MM.1S (cell line): ENCODE results near the gene CDC42SE2.

Experiments
- DNase-seq: peaks from one replicate; pipeline ENCODE4 v3.0.0-alpha.2; 2015
- H2AFZ ChIP-seq: fragments of 300-600 bp; sonication (generic); 2 replicates; pipeline ENCODE4 v1.6.0; 2016; ENCODE audit warnings: antibody characterized with exemption, low read length
- H3F3A ChIP-seq: fragments of 300-600 bp; sonication (generic); 2 replicates; pipeline ENCODE4 v1.6.1; 2016; ENCODE audit warnings: mild to moderate bottlenecking, antibody characterized with exemption, low read length, moderate library complexity, mixed read lengths; ENCODE audit not compliant: insufficient read depth
- H3K27ac ChIP-seq: fragments of 300-600 bp; sonication (generic); 2 replicates; pipeline ENCODE4 v1.5.1; 2016; ENCODE audit warnings: mild to moderate bottlenecking, low read length
- H3K27me3 ChIP-seq: fragments of 300-600 bp; sonication (generic); replicated peaks from 2 replicates; pipeline ENCODE4 v1.6.0; 2016; ENCODE audit warnings: low read length; ENCODE audit not compliant: insufficient read depth
- H3K36me3 ChIP-seq: fragments of 300-600 bp; sonication (generic); replicated peaks from 2 replicates; pipeline ENCODE4 v1.6.1; 2016; ENCODE audit warnings: mild to moderate bottlenecking, low read length, mixed read lengths; ENCODE audit not compliant: insufficient read depth
- H3K4me1 ChIP-seq: fragments of 300-600 bp; sonication (generic); 2 replicates; pipeline ENCODE4 v1.6.1; 2016; ENCODE audit warnings: low read length, mixed read lengths
- H3K4me2 ChIP-seq: fragments of 300-600 bp; sonication (generic); 2 replicates; pipeline ENCODE4 v1.6.0; 2016; ENCODE audit warnings: low read depth, low read length
- H3K4me3 ChIP-seq: fragments of 300-600 bp; sonication (generic); 2 replicates; pipeline ENCODE4 v1.5.1; 2016; ENCODE audit warnings: low read length, mixed read lengths
- H3K79me2 ChIP-seq: fragments of 300-600 bp; sonication (generic); 2 replicates; pipeline ENCODE4 v1.6.1; 2016; ENCODE audit warnings: mixed run types, low read length, mixed read lengths
- H3K9ac ChIP-seq: fragments of 300-600 bp; sonication (generic); 2 replicates; pipeline ENCODE4 v1.6.1; 2016; ENCODE audit warnings: low read length, mixed read lengths
- H3K9me2 ChIP-seq: fragments of 300-600 bp; sonication (generic); replicated peaks from 2 replicates; pipeline ENCODE4 v1.6.1; 2016; ENCODE audit warnings: mild to moderate bottlenecking, low read length, mixed read lengths; ENCODE audit not compliant: insufficient read depth
- H3K9me3 ChIP-seq: fragments of 300-600 bp; sonication (generic); replicated peaks from 2 replicates; pipeline ENCODE4 v1.6.1; 2016; ENCODE audit warnings: mild to moderate bottlenecking, low read length, mixed read lengths; ENCODE audit not compliant: insufficient read depth
- H4K20me1 ChIP-seq: fragments of 300-600 bp; sonication (generic); 2 replicates; pipeline ENCODE4 v1.6.1; 2016; ENCODE audit warnings: mild to moderate bottlenecking, low read length, moderate library complexity, mixed read lengths; ENCODE audit not compliant: insufficient read depth
- CTCF ChIP-seq: fragments of 300-600 bp; sonication (generic); IDR thresholded peaks from 2 replicates; pipeline ENCODE4 v1.5.1; 2016; ENCODE audit warnings: antibody characterized with exemption, low read length, mixed read lengths
- EZH2 ChIP-seq: fragments of 300-600 bp; sonication (generic); optimal IDR thresholded peaks from 2 replicates; pipeline ENCODE3; 2017; ENCODE audit warnings: low read depth, mild to moderate bottlenecking, antibody characterized with exemption, low read length, mixed read lengths
- EZH2phosphoT487 ChIP-seq: fragments of 300-600 bp; sonication (generic); IDR thresholded peaks from 2 replicates; pipeline ENCODE4 v1.6.1; 2018; ENCODE audit warnings: antibody characterized with exemption, low read length

The CDC42SE2 gene

GRCh38 chr5:131224387-131225201 lies 39.3 kb upstream of the CDC42SE2 start:
- Histone ChIP-seq H3K4me1 (no peaks in the 10 kb centered on the region), H3K4me3 (no peak overlapping the region), H3K4me2 (no peak overlapping the region), H3K9ac (no peak overlapping the region), H3F3A (no peaks in the 10 kb centered on the region), H3K27me3 (no peaks in the 10 kb centered on the region), H3K79me2 (no peaks in the 10 kb centered on the region), H3K36me3 (no peaks in the 10 kb centered on the region), H3K27ac (no peak overlapping the region), H4K20me1 (no peaks in the 10 kb centered on the region), H2AFZ (no peak overlapping the region), H3K9me3 (no peaks in the 10 kb centered on the region), H3K9me2 (no peaks in the 10 kb centered on the region)
- TF ChIP-seq EZH2phosphoT487 (no peak), EZH2 (no peak), CTCF (no peak)
- no peak for DNase-seq

GRCh38 chr5:131225282-131225974 lies 38.4 kb upstream of the CDC42SE2 start:
- Histone ChIP-seq H3K4me1 (no peaks in the 10 kb centered on the region), H3K9ac (no peak overlapping the region)

GRCh38 chr5:131226899-131227298 lies 37.0 kb upstream of the CDC42SE2 start:
- Histone ChIP-seq H3F3A (no peaks in the 10 kb centered on the region), H3K4me1 (no peaks in the 10 kb centered on the region), H3K4me3 (no peak overlapping the region), H3K27me3 (no peaks in the 10 kb centered on the region), H3K4me2 (no peak overlapping the region), H3K9ac (no peak overlapping the region), H3K36me3 (no peaks in the 10 kb centered on the region), H3K9me3 (no peaks in the 10 kb centered on the region), H3K79me2 (no peaks in the 10 kb centered on the region), H4K20me1 (no peaks in the 10 kb centered on the region), H2AFZ (no peak overlapping the region), H3K27ac (no peak overlapping the region), H3K9me2 (no peaks in the 10 kb centered on the region)
- no peak for DNase-seq
- TF ChIP-seq EZH2 (no peak), EZH2phosphoT487 (no peak), CTCF (no peak)

More at GRCh38 chr5:131225282-131225974, 38.4 kb upstream of the CDC42SE2 start:
- H3K9me2 ChIP-seq: no peaks in the 10 kb centered on the region
- no peaks in the 10 kb centered on the region for H3K9me3 ChIP-seq
- H3K79me2 ChIP-seq: no peaks in the 10 kb centered on the region
- no peak for DNase-seq
- H3K36me3 ChIP-seq: no peaks in the 10 kb centered on the region
- H2AFZ ChIP-seq: no peak overlapping the region
- TF ChIP-seq CTCF (no peak), EZH2 (no peak), EZH2phosphoT487 (no peak)
- no peaks in the 10 kb centered on the region for H3F3A ChIP-seq
- no peaks in the 10 kb centered on the region for H3K27me3 ChIP-seq
- H3K4me2 ChIP-seq: no peak overlapping the region
- H3K27ac ChIP-seq: no peak overlapping the region
- no peaks in the 10 kb centered on the region for H4K20me1 ChIP-seq
- no peak overlapping the region for H3K4me3 ChIP-seq
